SU-DHL-6 (cell line): ENCODE results near the gene MMP21.

Experiments
- H2AFZ ChIP-seq: fragments of 200-600 bp; sonication (generic); 2 replicates; pipeline ENCODE4 v1.6.1; 2014; ENCODE audit warnings: low read depth, mild to moderate bottlenecking, moderate library complexity, mixed read lengths, antibody characterized with exemption, low read length; ENCODE audit not compliant: severe bottlenecking
- H3F3A ChIP-seq: fragments of 200-600 bp; shearing (Covaris generic); 2 replicates; pipeline ENCODE4 v1.6.0; 2016; ENCODE audit warnings: antibody characterized with exemption, mild to moderate bottlenecking; ENCODE audit not compliant: insufficient read depth
- H3K27ac ChIP-seq: fragments of 200-600 bp; sonication (generic); 2 replicates; pipeline ENCODE4 v1.5.1; 2016; ENCODE audit warnings: low read depth, mild to moderate bottlenecking, low read length, moderate library complexity, mixed read lengths
- H3K27me3 ChIP-seq: fragments of 200-600 bp; sonication (generic), shearing (Covaris generic); 2 replicates; pipeline ENCODE4 v1.6.0; 2014; ENCODE audit warnings: mild to moderate bottlenecking, low read length
- H3K36me3 ChIP-seq: fragments of 200-600 bp; sonication (generic); 2 replicates; pipeline ENCODE4 v1.6.1; 2014; ENCODE audit warnings: mild to moderate bottlenecking, low read length, mixed read lengths
- H3K4me2 ChIP-seq: fragments of 300-600, 200-600 bp; shearing (Covaris generic), sonication (generic); 2 replicates; pipeline ENCODE4 v1.6.0; 2014; ENCODE audit warnings: low read length, low read depth, mild to moderate bottlenecking; ENCODE audit not compliant: poor library complexity, severe bottlenecking
- H3K4me3 ChIP-seq: fragments of 200-600 bp; sonication (generic); 2 replicates; pipeline ENCODE4 v1.5.1; 2014; ENCODE audit warnings: antibody characterized with exemption, low read length, mild to moderate bottlenecking, mixed read lengths; ENCODE audit not compliant: insufficient read depth, poor library complexity, severe bottlenecking
- H3K79me2 ChIP-seq: fragments of 200-600 bp; sonication (generic); 2 replicates; pipeline ENCODE4 v1.6.1; 2014; ENCODE audit warnings: mild to moderate bottlenecking, low read length, moderate library complexity; ENCODE audit not compliant: insufficient read depth
- H3K9ac ChIP-seq: fragments of 200-600 bp; sonication (generic); 2 replicates; pipeline ENCODE4 v1.7.0; 2014; ENCODE audit warnings: mild to moderate bottlenecking, low read length
- H3K9me2 ChIP-seq: fragments of 200-600 bp; sonication (generic); replicated peaks from 2 replicates; pipeline ENCODE4 v1.6.1; 2014; ENCODE audit warnings: low read length; ENCODE audit not compliant: insufficient read depth
- H3K9me3 ChIP-seq: fragments of 200-600 bp; sonication (generic); 2 replicates; pipeline ENCODE4 v1.6.1; 2014; ENCODE audit warnings: low read length, mixed read lengths; ENCODE audit not compliant: insufficient read depth
- H4K20me1 ChIP-seq: fragments of 200-600 bp; sonication (generic); 2 replicates; pipeline ENCODE4 v1.6.1; 2014; ENCODE audit warnings: low read depth, mild to moderate bottlenecking, antibody characterized with exemption, low read length, moderate library complexity, mixed read lengths
- EZH2phosphoT487 ChIP-seq: fragments of 200-600 bp; sonication (generic), shearing (Covaris generic); conservative IDR thresholded peaks from 2 replicates; pipeline ENCODE4 v1.6.1; 2018; ENCODE audit warnings: mild to moderate bottlenecking, antibody characterized with exemption, low read length, moderate library complexity, mixed read lengths
- TF ChIP-seq, protein P1 (sequence below): fragments of 200-600 bp; sonication (generic); IDR thresholded peaks from one replicate; pipeline ENCODE4 v1.5.1; 2017; ENCODE audit warnings: antibody characterized with exemption, mild to moderate bottlenecking, low read length, moderate library complexity; ENCODE audit not compliant: insufficient read depth, poor library complexity, severe bottlenecking

The MMP21 gene

DNA sequence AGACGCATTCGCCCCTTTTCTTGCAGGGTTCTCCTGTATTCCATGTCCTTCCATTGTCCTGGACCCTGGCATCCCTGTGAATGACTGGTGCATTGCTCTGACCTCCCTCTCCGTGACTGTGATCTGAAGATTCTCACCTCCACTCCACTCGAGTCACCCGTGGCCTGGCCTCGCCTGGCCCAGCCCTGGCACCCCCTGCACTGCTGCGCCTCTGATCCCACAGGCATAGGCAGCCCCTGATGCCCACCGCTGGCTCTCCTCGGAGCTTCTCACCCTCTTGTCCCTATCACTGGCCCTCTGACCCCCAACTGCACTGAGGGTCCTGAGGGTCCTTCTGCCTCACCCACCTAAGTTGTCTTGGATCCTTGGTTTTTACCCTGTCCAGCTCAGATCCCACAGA is 2.2 kb upstream of the MMP21 start:
- TF ChIP-seq, protein P1, sequence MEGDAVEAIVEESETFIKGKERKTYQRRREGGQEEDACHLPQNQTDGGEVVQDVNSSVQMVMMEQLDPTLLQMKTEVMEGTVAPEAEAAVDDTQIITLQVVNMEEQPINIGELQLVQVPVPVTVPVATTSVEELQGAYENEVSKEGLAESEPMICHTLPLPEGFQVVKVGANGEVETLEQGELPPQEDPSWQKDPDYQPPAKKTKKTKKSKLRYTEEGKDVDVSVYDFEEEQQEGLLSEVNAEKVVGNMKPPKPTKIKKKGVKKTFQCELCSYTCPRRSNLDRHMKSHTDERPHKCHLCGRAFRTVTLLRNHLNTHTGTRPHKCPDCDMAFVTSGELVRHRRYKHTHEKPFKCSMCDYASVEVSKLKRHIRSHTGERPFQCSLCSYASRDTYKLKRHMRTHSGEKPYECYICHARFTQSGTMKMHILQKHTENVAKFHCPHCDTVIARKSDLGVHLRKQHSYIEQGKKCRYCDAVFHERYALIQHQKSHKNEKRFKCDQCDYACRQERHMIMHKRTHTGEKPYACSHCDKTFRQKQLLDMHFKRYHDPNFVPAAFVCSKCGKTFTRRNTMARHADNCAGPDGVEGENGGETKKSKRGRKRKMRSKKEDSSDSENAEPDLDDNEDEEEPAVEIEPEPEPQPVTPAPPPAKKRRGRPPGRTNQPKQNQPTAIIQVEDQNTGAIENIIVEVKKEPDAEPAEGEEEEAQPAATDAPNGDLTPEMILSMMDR: no peak
- TF ChIP-seq EZH2phosphoT487: no peak
- Histone ChIP-seq H3K4me3 (no peak overlapping the region), H2AFZ (no peak overlapping the region), H3K9ac (no peak overlapping the region), H3K9me3 (no peaks in the 10 kb centered on the region), H3K27ac (no peak overlapping the region), H3K79me2 (no peaks in the 10 kb centered on the region), H3K27me3 (no peaks in the 10 kb centered on the region), H4K20me1 (no peaks in the 10 kb centered on the region), H3K4me2 (no peak overlapping the region), H3K36me3 (no peaks in the 10 kb centered on the region), H3F3A (no peaks in the 10 kb centered on the region), H3K9me2 (no peaks in the 10 kb centered on the region)

GRCh38 chr10:125774581-125775191 is 935 bp downstream of the MMP21 start:
- Histone ChIP-seq H3K4me3 (no peak overlapping the region), H3K27me3 (no peaks in the 10 kb centered on the region), H2AFZ (no peak overlapping the region), H3K79me2 (no peaks in the 10 kb centered on the region), H3K9ac (no peak overlapping the region), H3K9me2 (no peaks in the 10 kb centered on the region), H3K9me3 (no peaks in the 10 kb centered on the region), H3K27ac (no peak overlapping the region), H4K20me1 (no peaks in the 10 kb centered on the region), H3K36me3 (no peaks in the 10 kb centered on the region), H3K4me2 (no peak overlapping the region), H3F3A (no peaks in the 10 kb centered on the region)
- TF ChIP-seq, protein P1: no peak
- TF ChIP-seq EZH2phosphoT487: no peak

- no peaks in the 10 kb centered on the region for H3K79me2 ChIP-seq
- H4K20me1 ChIP-seq: no peaks in the 10 kb centered on the region
- no peaks in the 10 kb centered on the region for H3K9me2 ChIP-seq
- H3K4me2 ChIP-seq: no peak overlapping the region
- H3K9me3 ChIP-seq: no peaks in the 10 kb centered on the region
- H3K9ac ChIP-seq: no peak overlapping the region
- H3K4me3 ChIP-seq: no peak overlapping the region
- no peaks in the 10 kb centered on the region for H3K36me3 ChIP-seq
- H3K27ac ChIP-seq: no peak overlapping the region
- H3K27me3 ChIP-seq: no peaks in the 10 kb centered on the region
- H3F3A ChIP-seq: no peaks in the 10 kb centered on the region
- no peak for TF ChIP-seq EZH2phosphoT487
- TF ChIP-seq, protein P1: no peak
- no peak overlapping the region for H2AFZ ChIP-seq
Observed at GRCh38 chr10:125773687-125774543, 1.7 kb downstream of the MMP21 start.
